K562 (cell line): ENCODE data around the gene FOSL1. TPM values are rescaled to one million over a fixed set of nuclear protein-coding genes. Genes with fewer than 3 reads are reported as not detected.

Source experiments
- CBX8 ChIP-seq: fragments of 200-600 bp; sonication (generic); IDR thresholded peaks from 2 replicates; pipeline ENCODE4 v1.6.1; 2012; ENCODE audit warnings: borderline replicate concordance, mixed run types, low read depth, mild to moderate bottlenecking, moderate library complexity, mixed read lengths, low read length, control low read depth, inconsistent platforms; ENCODE audit not compliant: poor library complexity, severe bottlenecking; ENCODE audit errors: extremely low read depth
- CUX1 ChIP-seq: fragments of 200-800 bp; sonication (Bioruptor generic); IDR thresholded peaks from 2 replicates; pipeline ENCODE4 v1.6.1; 2016; ENCODE audit warnings: missing genetic modification characterization, missing compliant biosample characterization
- GATAD2A ChIP-seq: fragments of 450-650 bp; IDR thresholded peaks from 2 replicates; pipeline ENCODE4 v1.6.1; 2017
- GTF3C2 ChIP-seq: IDR thresholded peaks from 3 replicates; pipeline ENCODE4 v1.6.1; 2011; ENCODE audit warnings: borderline replicate concordance, mild to moderate bottlenecking, moderate library complexity; ENCODE audit not compliant: insufficient read length; ENCODE audit errors: extremely low read depth
- HNRNPK ChIP-seq: fragments of 200-400 bp; formaldehyde crosslinking; IDR thresholded peaks from one replicate; pipeline ENCODE4 v1.6.1; 2018; ENCODE audit warnings: mild to moderate bottlenecking, low read depth, low read length; ENCODE audit not compliant: poor library complexity, severe bottlenecking
- HNRNPUL1 ChIP-seq: fragments of 200-400 bp; formaldehyde crosslinking; IDR thresholded peaks from 2 replicates; pipeline ENCODE4 v1.6.1; 2017; ENCODE audit warnings: low read length
- NR2C1 ChIP-seq, 2 experiments: fragments of 450-650 bp; IDR thresholded peaks; 2 replicates each; pipeline ENCODE4 v1.6.1; 2017; ENCODE audit warnings: mild to moderate bottlenecking in 2 of 2, antibody characterized with exemption in 1 of 2, inconsistent platforms in 1 of 2, missing compliant biosample characterization in 1 of 2, missing genetic modification characterization in 1 of 2
- PREB ChIP-seq: sonication (generic); formaldehyde crosslinking; IDR thresholded peaks from 2 replicates; pipeline ENCODE4 v1.8.1; 2023; ENCODE audit warnings: mild to moderate bottlenecking, missing genetic modification reagents
- RBM14 ChIP-seq: fragments of 200-400 bp; formaldehyde crosslinking; IDR thresholded peaks from 2 replicates; pipeline ENCODE4 v1.6.1; 2018; ENCODE audit warnings: low read depth, mild to moderate bottlenecking, low read length, moderate library complexity, borderline replicate concordance; ENCODE audit not compliant: insufficient read depth
- RBM25 ChIP-seq: fragments of 200-400 bp; formaldehyde crosslinking; IDR thresholded peaks from 2 replicates; pipeline ENCODE4 v1.6.1; 2018; ENCODE audit warnings: low read length, low read depth, moderate library complexity; ENCODE audit not compliant: severe bottlenecking
- TBL1XR1 ChIP-seq, 2 experiments: IDR thresholded peaks; 2 replicates each; pipeline ENCODE4 v1.6.1; 2012; ENCODE audit warnings: improper control_type of control experiment in 2 of 2, low read length in 2 of 2, mild to moderate bottlenecking in 1 of 2
- ZBTB7A ChIP-seq: IDR thresholded peaks from 2 replicates; pipeline ENCODE4 v1.6.1; 2011; ENCODE audit warnings: low read depth, mild to moderate bottlenecking, low read length, moderate library complexity, borderline replicate concordance; ENCODE audit not compliant: control insufficient read depth
- ZNF12 ChIP-seq: sonication (generic); formaldehyde crosslinking; IDR thresholded peaks from 2 replicates; pipeline ENCODE4 v1.4.0; 2020; ENCODE audit warnings: mild to moderate bottlenecking, missing genetic modification reagents
- ZNF512 ChIP-seq: IDR thresholded peaks from 2 replicates; pipeline ENCODE4 v1.6.1; 2016; ENCODE audit warnings: missing genetic modification characterization, missing compliant biosample characterization
- polyA plus RNA-seq, 8 experiments: library from polyadenylated mRNA; depleted of rRNA in 4 of 8; stranded (reverse) in 5 of 8; unstranded in 3 of 8; fragments of >200 nt; fragmentation: Nextera tagmentation in 2 of 8; fragmentation: Illumina TruSeq in 1 of 8; extraction: Ambion mirVana in 2 of 8; extraction: Trizol in 1 of 8; gene quantifications; 2 replicates each; pipeline versions ENCODE4 v1.2.1 to v1.2.3, GENCODE V29; 2011 to 2014; ENCODE audit warnings: inconsistent platforms in 1 of 8, missing spikeins in 1 of 8
- total RNA-seq, 7 experiments: library from RNA; depleted of rRNA in 6 of 7; stranded (reverse); fragments of >200 nt in 6 of 7; fragmentation: Illumina TruSeq in 2 of 7; extraction: Trizol in 2 of 7; gene quantifications; 2 replicates each; pipeline versions ENCODE4 v1.2.1 to v1.2.3, GENCODE V29; 2011 to 2021; ENCODE audit warnings: low replicate concordance in 1 of 7

FOSL1 gene
- total and polyA plus RNA-seq, 9 of the 15 experiments (the other 6 are each of a cell fraction or from before 2014, with no cell fraction given) = 3.5 to 39.6 (median 10.0) TPM

GRCh38 chr11:65856689-65857499 lies 43.3 kb downstream of the FOSL1 start (continued):
- TF ChIP-seq GTF3C2 (no peak), ZNF12 (CRISPR knock-in tag) (peak; percentile 60), HNRNPK (no peak), CBX8 (no peak), TBL1XR1 (IDR thresholded peaks at IDR 0.05; ENCODE audit: low read length in 2 of 2) (no peak), GATAD2A (no peak; the same call in 1 of the 2 replicates), CUX1 (CRISPR knock-in tag) (no peak), PREB (CRISPR knock-in tag) (no peak), HNRNPUL1 (no peak), ZBTB7A (no peak; the same call in none of the 2 replicates), RBM25 (no peak), NR2C1 (IDR thresholded peaks at IDR 0.05) (no peak), NR2C1 (tag; IDR thresholded peaks at IDR 0.05) (no peak), ZNF512 (tag) (no peak), RBM14 (no peak)
